Stimulated activated CD4-positive, alpha-beta T cell treated with anti-CD3 and anti-CD28 coated beads, Interleukin-1b, Interleukin-23, amount 100 ng/mL, for 4 hours (primary cell): ENCODE data around the gene ARHGAP32.
"Not testable (repeated sequence)": the region's sequence is repeated elsewhere in the genome, so short reads cannot be mapped to it uniquely, and the experiment has no call there.

Experiments
- DNase-seq, 2 donors: peaks; one replicate each; pipeline ENCODE4 v3.0.0-alpha.2; 2020; ENCODE audit warnings: low read depth in 2 of 2

ARHGAP32 gene

GRCh38 chr11:128933481-128934178, 258.5 kb downstream of the ARHGAP32 start:
- DNase-seq: no peak

GRCh38 chr11:128931668-128932067, 260.5 kb downstream of the ARHGAP32 start:
- DNase-seq: no peak

- no peak for DNase-seq
These were observed 261.1 kb downstream of the ARHGAP32 start for GRCh38 chr11:128931066-128931465.

GRCh38 chr11:128929991-128930390, 262.1 kb downstream of the ARHGAP32 start:
- no peak for DNase-seq

GRCh38 chr11:128929468-128929867, 262.7 kb downstream of the ARHGAP32 start:
- DNase-seq: no peak

- no peak for DNase-seq
These were observed 263.7 kb downstream of the ARHGAP32 start for GRCh38 chr11:128928400-128928799.

- DNase-seq: no peak
These were observed 264.3 kb downstream of the ARHGAP32 start for GRCh38 chr11:128927683-128928336.

DNA sequence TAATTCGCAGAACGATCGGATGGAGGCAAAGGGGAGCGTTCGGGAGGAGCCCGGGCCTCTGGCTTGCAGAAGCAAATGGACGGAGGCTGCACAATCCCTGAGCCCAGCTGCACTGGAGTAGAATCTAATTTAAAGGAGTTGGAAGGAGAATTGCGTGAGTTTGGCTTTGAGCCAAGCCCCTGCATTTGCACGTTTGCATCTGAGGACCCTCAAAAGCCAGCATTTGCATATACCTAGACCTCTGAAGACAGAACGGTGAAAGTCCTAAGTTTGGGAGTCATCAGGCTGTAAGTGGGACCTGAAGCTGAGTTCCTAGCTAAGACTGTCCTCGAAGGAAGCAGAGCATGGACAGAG, 265.0 kb downstream of the ARHGAP32 start:
- no peak for DNase-seq

- DNase-seq: no peak
These were observed 265.6 kb downstream of the ARHGAP32 start for GRCh38 chr11:128926437-128927107.

- no peak for DNase-seq
These were observed 266.1 kb downstream of the ARHGAP32 start for GRCh38 chr11:128926000-128926399.

- no peak for DNase-seq
These were observed 266.9 kb downstream of the ARHGAP32 start for GRCh38 chr11:128925250-128925600.

DNA sequence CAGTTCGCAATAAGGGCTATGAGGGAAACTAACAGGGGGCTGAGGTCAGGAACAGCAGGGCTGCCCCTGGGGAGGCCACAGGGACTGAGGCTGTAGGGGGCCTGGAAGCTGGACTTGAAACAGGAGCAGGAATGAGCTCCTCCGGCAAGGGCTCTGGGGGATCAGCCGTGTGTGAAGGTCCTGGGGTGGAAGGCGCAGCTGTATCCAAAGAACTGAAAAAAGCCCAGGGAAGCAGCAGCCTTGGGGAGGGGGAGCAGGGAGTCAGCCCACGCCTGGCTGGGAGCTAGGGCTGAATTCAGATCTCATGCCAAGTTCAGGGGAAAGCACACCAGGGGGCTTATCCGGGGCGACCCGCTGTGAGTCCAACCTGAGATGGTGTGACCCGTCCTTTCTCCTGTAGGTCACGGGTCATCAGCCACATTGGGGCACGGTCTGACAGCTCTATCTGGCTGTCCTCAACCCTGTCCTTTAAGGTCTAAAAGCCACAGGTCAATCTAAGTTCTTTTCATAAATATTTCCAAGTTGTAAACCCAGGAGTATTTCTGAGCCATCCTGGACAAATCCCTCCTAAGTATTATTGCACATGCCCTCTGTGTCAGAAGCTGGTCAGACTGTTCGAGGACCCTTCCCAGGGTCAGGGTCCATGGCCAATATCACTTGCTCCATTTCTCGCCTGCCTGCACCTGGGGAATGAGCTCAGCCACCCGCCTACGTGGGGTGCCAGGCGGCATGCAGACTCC, 267.4 kb downstream of the ARHGAP32 start:
- no peak for DNase-seq

DNA sequence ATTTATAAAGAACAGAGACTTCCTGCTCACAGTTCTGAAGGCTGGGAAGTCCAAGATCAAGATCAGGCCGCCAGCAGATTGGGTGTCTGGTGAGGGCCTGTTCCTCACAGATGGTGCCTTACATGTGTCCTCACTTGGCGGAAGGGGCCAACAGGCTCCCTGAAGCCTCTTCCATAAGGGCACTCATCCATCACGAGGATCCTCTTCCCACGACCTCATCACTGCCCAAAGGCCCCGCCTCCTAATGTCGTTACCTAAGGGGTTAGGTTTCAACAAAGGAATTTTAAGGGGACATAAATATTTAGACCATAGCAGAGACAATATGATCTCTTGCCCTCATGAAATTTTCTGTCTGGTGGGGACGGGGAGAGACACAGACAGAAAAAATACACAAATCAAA, 268.0 kb downstream of the ARHGAP32 start:
- no peak for DNase-seq

DNA sequence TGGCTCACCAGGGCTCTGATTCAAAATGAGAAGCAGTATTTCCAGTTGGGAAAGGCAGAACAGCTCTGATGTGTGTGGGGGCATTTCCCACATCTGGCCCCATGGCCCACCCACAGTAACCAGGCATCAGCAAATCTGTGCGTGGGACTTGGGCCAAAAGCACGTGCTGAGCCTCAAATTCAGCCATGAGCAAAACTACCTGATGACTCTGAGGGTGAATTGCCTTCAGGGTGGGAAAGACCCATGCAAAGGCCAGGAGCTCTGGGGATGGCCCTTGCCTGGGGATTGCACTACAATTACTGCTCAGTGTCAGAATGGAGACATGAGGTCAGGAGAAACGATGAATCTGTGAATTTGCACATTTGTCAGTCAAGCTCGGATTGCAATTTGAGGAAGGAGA, 270.3 kb downstream of the ARHGAP32 start:
- no peak for DNase-seq

DNA sequence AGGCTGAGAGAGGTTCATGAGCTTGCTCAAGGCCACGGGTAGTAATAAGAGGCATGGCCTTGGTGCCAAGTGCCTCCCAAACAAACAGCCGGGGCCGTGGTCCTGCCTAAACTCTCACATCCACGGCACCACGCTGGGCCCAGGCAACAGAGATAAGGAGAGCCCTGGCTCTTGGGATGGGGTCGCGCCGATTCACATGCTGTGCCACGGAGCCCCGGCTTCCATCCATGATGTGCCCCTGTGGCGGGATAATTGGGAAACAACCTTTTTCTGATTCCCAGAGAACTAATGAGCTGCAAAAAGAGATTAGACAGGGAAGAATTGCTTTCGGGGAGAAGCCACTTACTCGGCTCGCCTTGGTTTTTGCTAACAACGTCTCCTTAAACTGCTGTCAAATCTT, 271.5 kb downstream of the ARHGAP32 start:
- no peak for DNase-seq

DNA sequence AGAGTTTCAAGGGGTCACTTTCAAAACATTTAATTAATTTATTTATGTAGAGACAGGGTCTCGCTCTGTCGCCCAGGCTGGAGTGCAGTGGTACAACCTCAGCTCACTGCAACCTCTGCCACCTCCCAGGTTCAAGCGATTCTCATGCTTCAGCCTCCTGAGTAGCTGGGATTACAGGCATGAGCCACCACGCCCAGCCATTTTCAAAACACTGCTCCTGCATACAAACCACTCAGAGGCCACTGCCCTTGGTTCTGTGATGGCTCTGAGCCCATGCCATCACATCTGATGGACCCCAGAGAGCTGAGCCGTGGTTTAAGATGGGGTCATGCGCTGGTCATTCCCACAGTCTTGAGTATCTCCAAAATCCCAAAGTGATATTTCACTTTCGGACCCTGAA, 272.5 kb downstream of the ARHGAP32 start:
- not testable (repeated sequence) for DNase-seq

- no peak for DNase-seq
These were observed 272.9 kb downstream of the ARHGAP32 start for GRCh38 chr11:128919216-128919615.

DNA sequence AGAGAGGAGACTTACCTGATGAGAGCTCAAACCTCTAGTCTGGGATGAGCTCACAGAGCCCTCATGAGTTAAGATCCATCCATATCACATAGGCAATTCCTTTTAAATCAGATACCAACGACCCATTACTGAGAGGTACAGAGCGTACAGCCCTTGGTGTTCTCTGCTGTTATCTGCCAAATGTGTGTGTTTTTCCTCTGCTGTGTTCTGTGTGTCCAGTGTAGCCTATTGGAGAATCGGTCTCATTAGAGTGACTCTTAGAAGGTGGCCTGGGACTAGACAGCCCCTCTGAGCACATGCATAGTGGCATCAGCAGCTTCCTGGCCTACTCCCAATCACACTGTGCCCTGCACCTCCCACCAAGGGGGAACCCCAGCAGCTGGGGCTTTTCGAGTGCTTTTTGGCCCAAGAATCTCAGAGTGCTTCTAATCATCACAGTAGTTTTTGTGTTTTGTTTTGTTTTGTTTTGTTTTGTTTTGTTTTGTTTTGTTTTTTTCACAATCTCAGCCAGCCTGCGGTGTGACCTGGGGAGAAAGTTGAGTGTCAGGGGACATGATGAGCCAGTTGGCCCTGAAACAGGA, 274.9 kb downstream of the ARHGAP32 start:
- no peak for DNase-seq

DNA sequence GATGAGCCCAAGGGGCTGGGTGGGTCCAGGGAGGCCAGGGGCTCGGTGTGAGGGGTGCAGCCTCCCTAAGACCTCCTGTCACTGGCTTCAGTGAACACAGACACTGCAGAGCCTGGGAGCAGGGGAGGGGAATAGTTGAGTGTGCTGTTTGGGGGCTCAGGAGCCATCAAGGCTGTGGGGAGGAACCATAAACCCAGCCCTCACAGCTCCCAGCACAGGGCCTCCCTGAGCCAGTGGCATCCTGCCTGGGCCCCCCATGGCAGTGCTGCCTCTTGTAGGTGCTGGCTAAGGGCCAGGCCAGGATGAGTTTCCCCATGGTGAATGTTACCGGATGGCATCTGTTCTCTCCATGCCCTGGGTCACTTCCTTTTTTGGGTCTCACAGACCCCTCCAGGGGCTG, 275.4 kb downstream of the ARHGAP32 start:
- DNase-seq: no peak

DNA sequence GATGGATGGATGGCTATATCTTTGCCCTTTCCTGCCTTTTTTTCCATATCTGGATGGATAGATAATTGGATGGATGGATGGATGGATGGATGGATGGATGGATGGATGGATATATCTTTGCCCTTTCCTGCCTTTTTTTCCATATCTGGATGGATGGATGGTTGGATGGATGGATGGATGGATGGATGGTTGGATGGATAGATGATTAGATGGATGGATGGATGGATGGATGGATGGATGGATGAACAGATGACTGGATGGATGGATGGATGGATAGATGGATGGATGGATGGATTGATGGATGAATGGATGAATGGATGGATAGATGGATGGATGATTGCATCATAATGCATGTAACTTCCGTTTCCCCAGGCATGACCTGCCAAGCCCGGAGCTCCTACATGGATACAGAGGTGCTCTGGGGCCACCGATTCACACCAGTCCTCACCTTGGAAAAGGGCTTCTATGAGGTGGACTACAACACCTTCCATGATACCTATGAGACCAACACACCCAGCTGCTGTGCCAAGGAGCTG, 276.0 kb downstream of the ARHGAP32 start:
- no peak for DNase-seq

GRCh38 chr11:128915149-128915521, 277.0 kb downstream of the ARHGAP32 start:
- no peak for DNase-seq
